HEK293 (cell line): ENCODE data around the gene PHF8.

Experiments
- CTCF ChIA-PET: fragments of 350-600 bp; formaldehyde crosslinking; extraction: SDS; loops from one replicate; lab custom pipeline; 2021; ENCODE audit warnings: antibody characterized with exemption; lab: Yijun Ruan, JAX
- POLR2A ChIA-PET: fragments of 300-600 bp; formaldehyde crosslinking; extraction: SDS; loops from one replicate; lab custom pipeline; 2020; ENCODE audit warnings: antibody characterized with exemption, inconsistent platforms; lab: Yijun Ruan, JAX
- H3K27ac ChIP-seq: fragments of 200-500 bp; sonication (Bioruptor generic); 2 replicates; pipeline ENCODE4 v1.5.1; 2014; ENCODE audit warnings: low read depth, low read length, control low read depth, inconsistent platforms; ENCODE audit errors: extremely low read depth
- H3K36me3 ChIP-seq, 2 experiments: fragments of 200-500 bp in 1 of 2; sonication (Bioruptor generic) in 1 of 2; 1 replicate in 1 of 2; 2 replicates in 1 of 2; pipeline ENCODE4 v1.5.1; 2014 to 2017; ENCODE audit warnings: inconsistent platforms in 2 of 2, low read length in 2 of 2; ENCODE audit not compliant: control insufficient read depth in 2 of 2, insufficient read depth in 1 of 2
- H3K4me1 ChIP-seq: fragments of 200-500 bp; sonication (Bioruptor generic); 2 replicates; pipeline ENCODE4 v1.5.1; 2014; ENCODE audit warnings: mild to moderate bottlenecking, low read length, inconsistent platforms; ENCODE audit not compliant: control insufficient read depth, insufficient read depth
- H3K4me3 ChIP-seq: 2 replicates; pipeline ENCODE4 v1.5.1; 2011; ENCODE audit warnings: low read depth, mild to moderate bottlenecking, control low read depth, low read length, moderate library complexity
- H3K9me3 ChIP-seq: fragments of 200-500 bp; sonication (Bioruptor generic); 2 replicates; pipeline ENCODE4 v1.5.1; 2014; ENCODE audit warnings: low read depth, low read length, inconsistent platforms; ENCODE audit not compliant: control insufficient read depth, insufficient read depth
- BCL6B ChIP-seq: fragments of 450-650 bp; formaldehyde crosslinking; IDR thresholded peaks from 2 replicates; pipeline ENCODE4 v1.5.1; 2017; ENCODE audit warnings: missing biosample characterization, missing genetic modification characterization
- GLIS2 ChIP-seq: fragments of 450-650 bp; formaldehyde crosslinking; IDR thresholded peaks from 2 replicates; pipeline ENCODE4 v1.5.1; 2016; ENCODE audit warnings: missing biosample characterization, missing genetic modification characterization
- HOXC10 ChIP-seq: sonication (generic); formaldehyde crosslinking; IDR thresholded peaks from 2 replicates; pipeline ENCODE4 v1.8.1; 2023; ENCODE audit warnings: mild to moderate bottlenecking, missing genetic modification reagents
- KLF1 ChIP-seq: fragments of 450-650 bp; formaldehyde crosslinking; IDR thresholded peaks from 2 replicates; pipeline ENCODE4 v1.5.1; 2016; ENCODE audit warnings: missing biosample characterization, missing genetic modification characterization
- OVOL3 ChIP-seq: fragments of 450-650 bp; formaldehyde crosslinking; IDR thresholded peaks from 2 replicates; pipeline ENCODE4 v1.5.1; 2016; ENCODE audit warnings: missing biosample characterization, missing genetic modification characterization
- PRDM1 ChIP-seq: fragments of 450-650 bp; formaldehyde crosslinking; IDR thresholded peaks from 2 replicates; pipeline ENCODE4; 2016; ENCODE audit warnings: missing biosample characterization, missing genetic modification characterization
- YY1 ChIP-seq: fragments of 450-650 bp; formaldehyde crosslinking; IDR thresholded peaks from 2 replicates; pipeline ENCODE4 v1.5.1; 2018; ENCODE audit warnings: missing biosample characterization, missing genetic modification characterization
- ZBTB26 ChIP-seq: fragments of 450-650 bp; formaldehyde crosslinking; optimal IDR thresholded peaks from 2 replicates; pipeline ENCODE3; 2016; ENCODE audit warnings: missing biosample characterization, mild to moderate bottlenecking, missing genetic modification characterization
- ZNF175 ChIP-seq: fragments of 450-650 bp; formaldehyde crosslinking; IDR thresholded peaks from 2 replicates; pipeline ENCODE4 v1.5.1; 2016; ENCODE audit warnings: missing biosample characterization, missing genetic modification characterization
- ZNF2 ChIP-seq: fragments of 450-650 bp; formaldehyde crosslinking; IDR thresholded peaks from 2 replicates; pipeline ENCODE4 v1.5.1; 2016; ENCODE audit warnings: missing biosample characterization, missing genetic modification characterization
- ZNF391 ChIP-seq: fragments of 450-650 bp; formaldehyde crosslinking; IDR thresholded peaks from 2 replicates; pipeline ENCODE4 v1.5.1; 2016; ENCODE audit warnings: low read depth, missing biosample characterization, missing genetic modification characterization, borderline replicate concordance
- ZNF426 ChIP-seq: fragments of 450-650 bp; formaldehyde crosslinking; IDR thresholded peaks from 2 replicates; pipeline ENCODE4 v1.5.1; 2017; ENCODE audit warnings: missing biosample characterization, missing genetic modification characterization, mild to moderate bottlenecking, inconsistent platforms, moderate library complexity
- ZNF561 ChIP-seq: fragments of 450-650 bp; IDR thresholded peaks from 2 replicates; pipeline ENCODE4 v1.5.1; 2018; ENCODE audit warnings: missing biosample characterization, missing genetic modification characterization, borderline replicate concordance
- ZNF747 ChIP-seq: fragments of 450-650 bp; formaldehyde crosslinking; IDR thresholded peaks from 2 replicates; pipeline ENCODE4 v1.5.1; 2016; ENCODE audit warnings: missing biosample characterization, missing genetic modification characterization
- ZSCAN4 ChIP-seq: fragments of 450-650 bp; formaldehyde crosslinking; IDR thresholded peaks from 2 replicates; pipeline ENCODE4 v1.5.1; 2017; ENCODE audit warnings: missing biosample characterization, missing genetic modification characterization

PHF8 gene

GRCh38 chrX:54042609-54043021 lies 1.7 kb downstream of the PHF8 start (continued):
- TF ChIP-seq GLIS2 (peak; percentile 38; the same call in 1 of the 2 replicates), ZNF561 (tag by site-specific recombination) (no peak), ZNF2 (tag by site-specific recombination) (no peak)

- Histone ChIP-seq H3K4me1 (no peaks in the 10 kb centered on the region), H3K9me3 (no peaks in the 10 kb centered on the region), H3K36me3 (peaks cover 35 to 83% of the 10 kb centered on the region in 2 experiments), H3K27ac (no peak overlapping the region), H3K4me3 (no peak overlapping the region)
- POLR2A ChIA-PET: interaction anchor here (1.2 kb wide), 1 partner anchor 14 kb away, joined by 3 read pairs; the partner anchor contains the start of gene PHF8
- TF ChIP-seq KLF1 (tag by site-specific recombination) (no peak), ZNF747 (no peak), BCL6B (tag by site-specific recombination) (no peak)
- CTCF ChIA-PET: no interaction called here
Observed at GRCh38 chrX:54030329-54030728, 13.9 kb downstream of the PHF8 start.

- Histone ChIP-seq H3K9me3 (no peaks in the 10 kb centered on the region), H3K4me3 (no peak overlapping the region), H3K4me1 (no peaks in the 10 kb centered on the region), H3K27ac (no peak overlapping the region), H3K36me3 (peaks cover 34 to 83% of the 10 kb centered on the region in 2 experiments)
- POLR2A ChIA-PET: interaction anchor here (1.2 kb wide), 1 partner anchor 15 kb away, joined by 3 read pairs; the partner anchor contains the start of gene PHF8
- TF ChIP-seq ZNF426 (tag by site-specific recombination) (no peak), ZBTB26 (tag by site-specific recombination) (no peak)
- CTCF ChIA-PET: no interaction called here
Observed at GRCh38 chrX:54029529-54030143, 14.6 kb downstream of the PHF8 start.

- no peaks in the 10 kb centered on the region for H3K9me3 ChIP-seq
- H3K4me3 ChIP-seq: no peak overlapping the region
- no peaks in the 10 kb centered on the region for H3K4me1 ChIP-seq
- H3K36me3 ChIP-seq: peaks cover 31 to 68% of the 10 kb centered on the region in 2 experiments
- POLR2A ChIA-PET: no interaction called here
- TF ChIP-seq PRDM1 (tag by site-specific recombination): peak; percentile 60; the same call in 1 of the 2 replicates
- no peak for TF ChIP-seq YY1 (tag by site-specific recombination)
- TF ChIP-seq HOXC10: no peak
- CTCF ChIA-PET: no interaction called here
- H3K27ac ChIP-seq: no peak overlapping the region
Observed at GRCh38 chrX:54024350-54024749, 19.9 kb downstream of the PHF8 start.

- H3K36me3 ChIP-seq: peaks cover 31 to 52% of the 10 kb centered on the region in 2 experiments
- no peak overlapping the region for H3K27ac ChIP-seq
- CTCF ChIA-PET: no interaction called here
- H3K9me3 ChIP-seq: no peaks in the 10 kb centered on the region
- H3K4me1 ChIP-seq: no peaks in the 10 kb centered on the region
- H3K4me3 ChIP-seq: no peak overlapping the region
- POLR2A ChIA-PET: no interaction called here
- no peak for TF ChIP-seq YY1 (tag by site-specific recombination)
- TF ChIP-seq OVOL3: no peak
- TF ChIP-seq ZSCAN4 (tag by site-specific recombination): no peak
- no peak for TF ChIP-seq ZNF175 (tag by site-specific recombination)
- no peak for TF ChIP-seq ZNF391
Observed at GRCh38 chrX:54012830-54013500, 31.3 kb downstream of the PHF8 start.
